Fibroblast of the aortic adventitia (primary cell): ENCODE measurements around the gene TMCO1. TPM values are rescaled to one million over a fixed set of nuclear protein-coding genes. Genes with fewer than 3 reads are reported as not detected.
A peak's percentile ranks its signal among the peaks of the same experiment; 100 is the strongest.
"Not testable (repeated sequence)": the region's sequence is repeated elsewhere in the genome, so short reads cannot be mapped to it uniquely, and the experiment has no call there.

Source experiments
- DNase-seq: peaks from one replicate; pipeline ENCODE4 v3.0.0-alpha.2; 2010; ENCODE audit warnings: low read depth
- H3K4me3 ChIP-seq: 2 replicates; pipeline ENCODE4 v1.5.1; 2011; ENCODE audit warnings: low read depth, mild to moderate bottlenecking, control low read depth, low read length, moderate library complexity
- total RNA-seq: library from RNA; depleted of rRNA; stranded (reverse); fragments of >200 nt; gene quantifications from 2 replicates; pipeline ENCODE4 v1.2.3, GENCODE V29; 2012; ENCODE audit warnings: low replicate concordance
- TF ChIP-seq, protein P1 (sequence below): IDR thresholded peaks from 2 replicates; pipeline ENCODE4 v1.5.1; 2011; ENCODE audit warnings: mild to moderate bottlenecking, low read length, control low read depth, inconsistent platforms; ENCODE audit not compliant: insufficient read depth

The TMCO1 gene
- total RNA-seq, 1 donor, result 112 TPM

DNA sequence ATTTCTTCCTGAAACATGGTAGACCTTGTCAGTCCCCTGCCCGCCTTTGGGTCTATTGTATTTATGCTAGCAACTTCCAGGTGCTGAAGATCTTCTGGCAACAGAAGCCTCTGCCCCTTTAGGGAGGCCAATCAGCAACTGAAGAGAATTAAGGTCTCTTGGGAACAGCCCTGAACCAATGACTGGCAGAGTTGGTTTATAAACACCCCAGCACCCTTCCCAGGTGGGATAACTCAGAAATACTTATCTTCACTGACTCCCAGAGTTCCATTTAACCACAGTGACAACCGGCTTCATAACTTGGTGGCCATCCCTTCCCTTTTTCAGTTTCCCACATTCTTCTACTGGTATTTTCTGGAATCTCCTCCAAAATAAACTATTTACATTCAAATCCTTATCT is 27.2 kb upstream of the TMCO1 start:
- DNase-seq, result no peak
- no peak overlapping the region for H3K4me3 ChIP-seq
- TF ChIP-seq, protein P1, sequence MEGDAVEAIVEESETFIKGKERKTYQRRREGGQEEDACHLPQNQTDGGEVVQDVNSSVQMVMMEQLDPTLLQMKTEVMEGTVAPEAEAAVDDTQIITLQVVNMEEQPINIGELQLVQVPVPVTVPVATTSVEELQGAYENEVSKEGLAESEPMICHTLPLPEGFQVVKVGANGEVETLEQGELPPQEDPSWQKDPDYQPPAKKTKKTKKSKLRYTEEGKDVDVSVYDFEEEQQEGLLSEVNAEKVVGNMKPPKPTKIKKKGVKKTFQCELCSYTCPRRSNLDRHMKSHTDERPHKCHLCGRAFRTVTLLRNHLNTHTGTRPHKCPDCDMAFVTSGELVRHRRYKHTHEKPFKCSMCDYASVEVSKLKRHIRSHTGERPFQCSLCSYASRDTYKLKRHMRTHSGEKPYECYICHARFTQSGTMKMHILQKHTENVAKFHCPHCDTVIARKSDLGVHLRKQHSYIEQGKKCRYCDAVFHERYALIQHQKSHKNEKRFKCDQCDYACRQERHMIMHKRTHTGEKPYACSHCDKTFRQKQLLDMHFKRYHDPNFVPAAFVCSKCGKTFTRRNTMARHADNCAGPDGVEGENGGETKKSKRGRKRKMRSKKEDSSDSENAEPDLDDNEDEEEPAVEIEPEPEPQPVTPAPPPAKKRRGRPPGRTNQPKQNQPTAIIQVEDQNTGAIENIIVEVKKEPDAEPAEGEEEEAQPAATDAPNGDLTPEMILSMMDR, result no peak

DNA sequence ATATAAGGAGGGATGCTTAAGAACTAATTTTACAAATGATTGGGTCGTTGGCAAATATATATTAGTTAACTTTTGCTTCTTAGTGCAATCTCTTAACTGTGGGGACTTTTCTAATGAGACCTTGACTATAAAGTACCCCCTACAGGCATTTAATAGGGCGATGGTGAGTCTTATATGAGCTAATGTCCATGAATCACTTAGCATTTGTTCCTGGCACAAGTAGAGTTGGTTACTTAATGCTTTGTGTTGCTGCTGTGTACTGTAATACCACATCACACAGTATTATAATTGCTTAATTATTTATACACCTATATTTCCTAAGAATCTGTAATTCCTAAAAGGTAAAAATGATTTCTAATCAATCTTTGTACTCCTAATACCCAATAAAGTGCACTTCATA is 25.3 kb upstream of the TMCO1 start:
- TF ChIP-seq, protein P1, result no peak
- no peak overlapping the region for H3K4me3 ChIP-seq
- DNase-seq, result no peak

DNA sequence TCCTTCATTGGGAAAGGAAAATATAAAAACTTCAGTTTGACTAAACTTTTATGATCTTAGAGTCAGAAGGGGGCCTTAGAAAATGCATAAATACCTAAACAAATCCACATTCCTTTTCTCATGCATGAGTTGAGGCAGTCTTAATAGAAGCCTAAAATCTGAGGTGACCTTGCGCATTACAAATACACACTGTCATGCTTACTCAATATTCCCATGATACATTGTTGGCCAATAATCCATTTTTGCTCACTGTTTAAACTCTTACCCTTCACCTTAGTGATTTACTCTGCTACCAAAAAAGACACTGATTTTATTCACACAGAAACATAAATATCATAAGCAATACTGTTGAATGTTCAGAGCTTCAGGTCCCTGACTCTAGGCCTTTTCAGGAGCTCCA is 19.1 kb upstream of the TMCO1 start:
- DNase-seq, result no peak
- TF ChIP-seq, protein P1, result no peak

DNA sequence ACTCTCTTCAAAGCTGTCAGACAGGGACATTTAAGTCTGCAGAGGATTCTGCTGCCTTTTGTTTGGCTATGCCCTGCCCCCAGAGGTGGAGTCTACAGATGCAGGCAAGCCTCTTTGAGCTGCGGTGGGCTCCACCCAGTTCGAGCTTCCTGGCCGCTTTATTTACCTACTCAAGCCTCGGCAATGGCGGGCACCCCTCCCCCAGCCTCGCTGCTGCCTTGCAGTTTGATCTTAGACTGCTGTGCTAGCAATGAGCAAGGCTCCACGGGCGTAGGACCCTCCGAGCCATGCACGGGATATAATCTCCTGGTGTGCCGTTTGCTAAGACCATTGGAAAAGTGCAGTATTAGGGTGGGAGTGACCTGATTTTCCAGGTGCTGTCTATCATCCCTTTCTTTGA is 14.9 kb upstream of the TMCO1 start:
- not testable (repeated sequence) for DNase-seq, H3K4me3 ChIP-seq

More for the DNA sequence above, 19.1 kb upstream of the TMCO1 start:
- no peak overlapping the region for H3K4me3 ChIP-seq

DNA sequence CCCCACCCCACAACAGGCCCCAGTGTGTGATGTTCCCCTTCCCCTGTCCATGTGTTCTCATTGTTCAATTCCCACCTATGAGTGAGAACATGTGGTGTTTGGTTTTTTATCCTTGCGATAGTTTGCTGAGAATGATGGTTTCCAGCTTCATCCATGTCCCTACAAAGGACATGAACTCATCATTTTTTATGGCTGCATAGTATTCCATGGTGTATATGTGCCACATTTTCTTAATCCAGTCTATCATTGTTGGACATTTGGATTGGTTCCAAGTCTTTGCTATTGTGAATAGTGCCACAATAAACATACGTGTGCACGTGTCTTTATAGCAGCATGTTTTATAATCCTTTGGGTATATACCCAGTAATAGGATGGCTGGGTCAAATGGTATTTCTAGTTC is 9.5 kb upstream of the TMCO1 start:
- H3K4me3 ChIP-seq, DNase-seq: not testable (repeated sequence)

DNA sequence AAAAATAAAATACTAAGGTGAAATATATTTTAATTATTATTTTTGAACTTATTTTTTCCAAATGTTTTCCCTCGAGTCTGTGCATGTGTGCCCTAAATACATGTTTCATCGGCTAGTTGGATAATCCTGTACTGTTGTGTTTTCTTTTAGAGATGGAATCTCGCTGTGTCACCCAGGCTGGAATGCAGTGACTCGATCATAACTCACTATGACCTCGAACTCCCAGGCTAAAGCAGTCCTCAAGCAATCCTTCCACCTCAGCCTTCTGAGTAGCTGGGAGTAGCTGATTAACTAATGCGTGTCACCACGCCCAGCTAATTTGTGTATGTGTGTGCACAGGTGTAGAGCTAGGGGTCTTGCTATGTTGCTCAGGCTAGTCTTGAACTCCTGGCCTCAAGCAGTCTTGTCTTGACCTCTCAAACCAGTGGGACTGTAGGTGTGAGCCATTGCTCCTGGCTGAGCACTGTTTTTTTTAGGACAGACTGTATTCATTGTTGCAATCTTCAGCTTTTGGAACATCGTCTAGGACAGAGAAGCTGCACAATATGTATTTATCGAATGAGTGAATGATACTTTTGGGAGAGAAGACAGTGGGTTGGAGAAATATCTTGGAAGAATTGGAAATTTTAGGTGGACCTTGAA is 4.8 kb upstream of the TMCO1 start:
- TF ChIP-seq, protein P1, result no peak
- H3K4me3 ChIP-seq, result no peak overlapping the region
- peak; percentile 69 for DNase-seq

DNA sequence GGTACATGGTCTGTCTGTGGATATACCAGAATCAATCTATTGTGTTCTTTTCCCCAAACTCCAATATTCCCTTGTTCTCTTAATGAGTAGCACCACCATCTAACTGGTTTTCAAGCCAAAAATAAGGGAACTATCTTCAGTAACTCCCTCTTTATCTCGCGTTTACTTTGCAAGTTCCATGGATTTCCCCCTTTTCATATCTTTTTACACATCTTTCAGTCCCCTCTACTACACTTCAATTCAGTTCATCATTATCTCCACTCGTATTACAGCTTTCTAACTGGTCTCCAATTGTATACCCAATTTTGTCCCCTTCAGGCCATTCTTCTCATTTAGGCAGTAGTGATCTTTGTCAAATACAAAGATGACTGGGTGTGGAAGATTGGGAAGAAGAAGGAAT is 4.1 kb upstream of the TMCO1 start:
- TF ChIP-seq, protein P1, result no peak
- no peak for DNase-seq
- no peak overlapping the region for H3K4me3 ChIP-seq

DNA sequence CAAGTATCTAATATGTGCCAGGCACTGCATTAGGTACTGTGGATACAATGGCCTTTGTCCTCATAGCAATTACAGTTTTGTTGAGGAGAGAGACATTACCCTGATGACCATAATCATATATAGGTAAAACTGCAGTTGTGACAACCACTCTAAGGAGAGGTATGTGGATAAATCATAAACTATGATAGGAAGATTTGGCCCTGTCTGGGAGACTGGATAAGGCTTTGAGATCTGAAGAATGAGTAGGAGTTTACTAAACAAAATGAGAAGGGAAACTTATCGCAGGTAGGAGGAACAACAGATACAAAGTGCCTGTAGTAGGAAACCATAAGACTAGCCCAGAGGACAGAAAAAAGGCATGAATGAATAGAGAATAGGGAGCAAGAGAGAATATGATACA is 4.4 kb downstream of the TMCO1 start:
- no peak overlapping the region for H3K4me3 ChIP-seq
- TF ChIP-seq, protein P1, result no peak

More for the DNA sequence above, 4.4 kb downstream of the TMCO1 start:
- no peak for DNase-seq
